GM12892 (cell line): Measurements from ENCODE around the gene WSCD2.

Experiments used
- DNase-seq: peaks from one replicate; pipeline ENCODE4 v3.0.0; 2011; ENCODE audit not compliant: insufficient read length
- FAIRE-seq: peaks from 2 replicates; lab custom pipeline; 2011; peaks lifted over from hg19 to GRCh38; lab: Jason Lieb, UNC
- POLR2A ChIP-seq: IDR thresholded peaks from 2 replicates; pipeline ENCODE4 v1.6.1; 2011; ENCODE audit warnings: low read depth, low read length, control low read depth
- POLR2AphosphoS5 ChIP-seq: IDR thresholded peaks from 2 replicates; pipeline ENCODE4 v1.6.1; 2011; ENCODE audit warnings: low read depth, low read length, control low read depth
- TAF1 ChIP-seq: IDR thresholded peaks from 2 replicates; pipeline ENCODE4 v1.6.1; 2011; ENCODE audit warnings: low read depth, mild to moderate bottlenecking, control low read depth, low read length, borderline replicate concordance

WSCD2 gene

GRCh38 chr12:108297895-108298760, 169.0 kb downstream of the WSCD2 start:
- FAIRE-seq (peak; percentile 92), DNase-seq (no peak)
- TF ChIP-seq POLR2AphosphoS5, result no peak
- TF ChIP-seq TAF1, result no peak
- no peak for TF ChIP-seq POLR2A

- no peak for DNase-seq
- no peak for FAIRE-seq
- no peak for TF ChIP-seq POLR2AphosphoS5
- no peak for TF ChIP-seq TAF1
- no peak for TF ChIP-seq POLR2A
These were observed 169.7 kb downstream of the WSCD2 start for GRCh38 chr12:108298761-108299275.

- no peak for FAIRE-seq
- TF ChIP-seq TAF1 (no peak), POLR2AphosphoS5 (no peak), POLR2A (no peak)
- no peak for DNase-seq
These were observed 170.4 kb downstream of the WSCD2 start for GRCh38 chr12:108299516-108299915.
